RWPE1 (cell line): Measurements from ENCODE around the gene ZNF143.

Source experiments
- CTCF ChIA-PET: fragments of 350-600 bp; sonication (Branson Sonifier 250); formaldehyde crosslinking; extraction: SDS; loops from one replicate; lab custom pipeline; 2021; lab: Yijun Ruan, JAX
- POLR2A ChIA-PET: fragments of 400-600 bp; formaldehyde crosslinking; extraction: SDS; loops from one replicate; lab custom pipeline; 2020; ENCODE audit warnings: antibody characterized with exemption; ENCODE audit not compliant: low non-redundant PET; lab: Yijun Ruan, JAX
- DNase-seq: peaks from one replicate; pipeline ENCODE4 v3.0.0; 2012; ENCODE audit warnings: low spot score
- H3K27ac ChIP-seq: fragments of 450-650 bp; 2 replicates; pipeline ENCODE4 v1.5.1; 2017
- CTCF ChIP-seq: fragments of 450-650 bp; conservative IDR thresholded peaks from 2 replicates; pipeline ENCODE4 v1.5.1; 2017; ENCODE audit warnings: low read depth, mild to moderate bottlenecking

The ZNF143 gene

GRCh38 chr11:9462806-9463537 lies 2.2 kb downstream of the ZNF143 start:
- ChIA-PET CTCF (no interaction called here), POLR2A (no interaction called here)
- DNase-seq: peak; percentile 26
- H3K27ac ChIP-seq: peak overlapping the region; percentile 76
- no peak for TF ChIP-seq CTCF

- H3K27ac ChIP-seq: no peak overlapping the region
- ChIA-PET POLR2A (no interaction called here), CTCF (no interaction called here)
- TF ChIP-seq CTCF: no peak
- DNase-seq: no peak
These were observed 10.0 kb downstream of the ZNF143 start for GRCh38 chr11:9470765-9471164.

GRCh38 chr11:9473408-9473807 lies 12.6 kb downstream of the ZNF143 start:
- no peak overlapping the region for H3K27ac ChIP-seq
- CTCF ChIA-PET: interaction anchor here (0.8 kb wide), 1 partner anchor 459 kb away, joined by 3 read pairs; no protein-coding TSS in a partner anchor
- POLR2A ChIA-PET: no interaction called here
- DNase-seq: no peak
- TF ChIP-seq CTCF: no peak

GRCh38 chr11:9479899-9480298 lies 19.1 kb downstream of the ZNF143 start:
- ChIA-PET POLR2A (interaction anchor here (0.6 kb wide), 1 partner anchor 13 kb away, joined by 3 read pairs; no protein-coding TSS in a partner anchor), CTCF (interaction anchor here (0.6 to 1.2 kb wide), 2 partner anchors 315 to 1002 kb away, joined by 3 to 6 read pairs; no protein-coding TSS in a partner anchor)

GRCh38 chr11:9489080-9489765 lies 28.4 kb downstream of the ZNF143 start:
- TF ChIP-seq CTCF: no peak
- DNase-seq: peak; percentile 23
- CTCF ChIA-PET: interaction anchor here (0.7 kb wide), 1 partner anchor 10 kb away, joined by 4 read pairs; no protein-coding TSS in a partner anchor
- no peak overlapping the region for H3K27ac ChIP-seq
- POLR2A ChIA-PET: no interaction called here

More at GRCh38 chr11:9479899-9480298, 19.1 kb downstream of the ZNF143 start:
- no peak overlapping the region for H3K27ac ChIP-seq
- no peak for DNase-seq
- TF ChIP-seq CTCF: no peak

- no peak for TF ChIP-seq CTCF
- ChIA-PET POLR2A (interaction anchor here (0.6 kb wide), 1 partner anchor 41 kb away, joined by 3 read pairs; no protein-coding TSS in a partner anchor), CTCF (interaction anchor here (1.6 kb wide), 1 partner anchor 16 kb away, joined by 11 read pairs; no protein-coding TSS in a partner anchor)
- H3K27ac ChIP-seq: no peak overlapping the region
- DNase-seq: no peak
These were observed 29.6 kb downstream of the ZNF143 start for GRCh38 chr11:9490376-9490775.
